Brain microvascular endothelial cell (primary cell): ENCODE measurements around the gene SRBD1.
A peak's percentile ranks its signal among the peaks of the same experiment; 100 is the strongest.

Experiments
- DNase-seq: peaks from one replicate; pipeline ENCODE4 v3.0.0-alpha.2; 2020
- H3K27ac ChIP-seq: fragments of 250-450 bp; sonication (Bioruptor Pico); 2 replicates; pipeline ENCODE4 v1.5.1; 2020; ENCODE audit warnings: mild to moderate bottlenecking, moderate library complexity
- H3K27me3 ChIP-seq: fragments of 250-450 bp; sonication (Bioruptor Pico); replicated peaks from 2 replicates; pipeline ENCODE4 v1.5.1; 2020; ENCODE audit warnings: mild to moderate bottlenecking
- H3K36me3 ChIP-seq: fragments of 250-450 bp; sonication (Bioruptor Pico); replicated peaks from 2 replicates; pipeline ENCODE4 v1.5.1; 2020; ENCODE audit warnings: mild to moderate bottlenecking
- H3K4me3 ChIP-seq: 2 replicates; pipeline ENCODE4 v1.5.1; 2011; ENCODE audit warnings: low read depth, mild to moderate bottlenecking, control low read depth, low read length, moderate library complexity
- in situ Hi-C: cut with HindIII; loops from 2 replicates; pipeline ENCODE4 v1.10.0; 2017; ENCODE audit warnings: low sequenced_read_pairs, low pct_ligation_motif_present
- TF ChIP-seq, protein P1 (sequence below): IDR thresholded peaks from 2 replicates; pipeline ENCODE4 v1.5.1; 2011; ENCODE audit warnings: low read depth, mild to moderate bottlenecking, moderate library complexity, low read length, control low read depth, inconsistent platforms; ENCODE audit errors: missing control alignments

Gene SRBD1

DNA sequence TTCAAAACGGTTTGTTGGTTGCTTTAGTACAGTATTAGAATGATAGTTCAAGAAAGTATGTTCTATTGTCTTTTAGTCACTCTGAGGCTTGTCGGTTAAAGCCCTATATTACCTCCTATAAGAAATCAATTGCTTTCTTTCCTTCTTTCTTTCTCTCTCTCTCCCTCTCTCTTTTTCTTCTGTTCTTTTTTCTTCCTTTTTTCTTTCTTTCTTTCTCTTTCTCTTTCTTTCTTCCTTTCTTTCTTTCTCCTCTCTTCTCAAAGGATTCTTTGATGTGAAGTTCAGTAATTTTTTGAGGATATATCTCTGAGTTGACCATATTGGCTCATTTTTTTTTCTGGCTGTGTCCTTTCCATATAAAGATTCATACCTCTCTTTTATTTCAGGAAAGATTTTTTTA lies 249.4 kb downstream of the SRBD1 start:
- Histone ChIP-seq H3K27ac (no peak overlapping the region), H3K4me3 (no peak overlapping the region), H3K27me3 (no peaks in the 10 kb centered on the region), H3K36me3 (no peaks in the 10 kb centered on the region)
- in situ Hi-C loops: no loop called here
- no peak for DNase-seq
- TF ChIP-seq, protein P1, sequence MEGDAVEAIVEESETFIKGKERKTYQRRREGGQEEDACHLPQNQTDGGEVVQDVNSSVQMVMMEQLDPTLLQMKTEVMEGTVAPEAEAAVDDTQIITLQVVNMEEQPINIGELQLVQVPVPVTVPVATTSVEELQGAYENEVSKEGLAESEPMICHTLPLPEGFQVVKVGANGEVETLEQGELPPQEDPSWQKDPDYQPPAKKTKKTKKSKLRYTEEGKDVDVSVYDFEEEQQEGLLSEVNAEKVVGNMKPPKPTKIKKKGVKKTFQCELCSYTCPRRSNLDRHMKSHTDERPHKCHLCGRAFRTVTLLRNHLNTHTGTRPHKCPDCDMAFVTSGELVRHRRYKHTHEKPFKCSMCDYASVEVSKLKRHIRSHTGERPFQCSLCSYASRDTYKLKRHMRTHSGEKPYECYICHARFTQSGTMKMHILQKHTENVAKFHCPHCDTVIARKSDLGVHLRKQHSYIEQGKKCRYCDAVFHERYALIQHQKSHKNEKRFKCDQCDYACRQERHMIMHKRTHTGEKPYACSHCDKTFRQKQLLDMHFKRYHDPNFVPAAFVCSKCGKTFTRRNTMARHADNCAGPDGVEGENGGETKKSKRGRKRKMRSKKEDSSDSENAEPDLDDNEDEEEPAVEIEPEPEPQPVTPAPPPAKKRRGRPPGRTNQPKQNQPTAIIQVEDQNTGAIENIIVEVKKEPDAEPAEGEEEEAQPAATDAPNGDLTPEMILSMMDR: no peak

DNA sequence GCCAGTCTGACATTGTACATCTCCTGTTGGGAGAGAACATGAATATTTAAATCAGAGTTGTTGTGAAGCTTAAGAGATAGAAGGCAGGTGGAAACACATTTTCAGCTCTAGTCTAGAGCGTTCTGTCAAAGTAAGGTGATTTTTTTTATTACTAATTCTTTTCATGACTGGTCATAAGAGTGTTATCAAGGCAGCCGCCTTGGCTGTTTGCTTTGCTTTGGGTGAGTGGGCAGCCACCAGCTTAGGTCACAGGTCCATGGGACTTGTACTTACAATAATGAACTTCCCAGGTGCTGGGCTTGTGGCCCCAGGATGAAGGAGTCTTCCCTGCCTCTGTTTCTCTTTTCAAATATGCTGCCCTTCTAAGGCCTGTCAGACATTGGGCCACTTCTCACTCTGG lies 256.3 kb downstream of the SRBD1 start:
- Histone ChIP-seq H3K27ac (peak overlapping the region; percentile 86), H3K36me3 (no peaks in the 10 kb centered on the region), H3K4me3 (no peak overlapping the region), H3K27me3 (no peaks in the 10 kb centered on the region)
- TF ChIP-seq, protein P1: no peak
- in situ Hi-C loops: no loop called here
- no peak for DNase-seq

DNA sequence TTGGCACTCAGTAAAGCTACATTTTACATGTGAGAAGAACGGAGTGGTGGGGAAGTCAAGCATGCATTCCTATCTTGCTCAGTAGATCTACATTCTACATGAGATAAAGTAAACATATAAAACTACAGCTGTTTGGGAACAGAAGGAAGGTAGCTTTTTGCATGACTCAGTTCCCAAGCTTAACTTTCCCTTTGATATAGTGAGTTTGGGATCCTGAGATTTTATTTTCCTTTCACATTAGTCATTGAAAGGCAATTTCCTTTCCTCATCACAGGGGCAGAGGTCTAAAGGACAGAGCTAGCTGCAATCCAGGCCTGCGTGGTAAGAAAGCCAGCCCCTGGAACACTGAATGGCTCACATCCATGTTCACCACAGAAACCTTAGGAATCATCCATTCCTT lies 257.2 kb downstream of the SRBD1 start:
- Histone ChIP-seq H3K4me3 (no peak overlapping the region), H3K27ac (peak overlapping the region; percentile 88), H3K36me3 (no peaks in the 10 kb centered on the region), H3K27me3 (no peaks in the 10 kb centered on the region)
- TF ChIP-seq, protein P1: no peak
- in situ Hi-C loops: no loop called here
- DNase-seq: peak; percentile 92

DNA sequence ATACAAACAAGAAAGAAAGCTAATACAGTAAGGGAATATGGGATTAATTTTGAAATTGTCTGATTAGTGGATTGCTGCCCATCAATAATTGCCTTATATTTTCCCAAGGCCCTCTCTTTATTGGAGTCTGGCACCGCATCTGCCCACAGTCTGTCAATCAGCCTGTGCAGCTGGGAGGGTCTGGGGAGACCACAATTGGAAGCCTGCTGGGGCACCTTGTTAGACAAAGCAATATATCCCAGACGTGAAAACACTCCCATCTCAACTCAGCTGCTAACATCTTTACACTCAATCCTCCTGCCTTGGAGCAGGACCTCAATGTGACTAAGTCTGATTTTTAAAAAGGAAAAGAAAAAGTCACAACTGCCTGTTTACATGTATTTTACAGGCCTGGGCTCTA lies 258.6 kb downstream of the SRBD1 start:
- DNase-seq: no peak
- in situ Hi-C loops: no loop called here
- TF ChIP-seq, protein P1: no peak
- no peak overlapping the region for H3K4me3 ChIP-seq
- no peaks in the 10 kb centered on the region for H3K36me3 ChIP-seq
- H3K27me3 ChIP-seq: no peaks in the 10 kb centered on the region
- no peak overlapping the region for H3K27ac ChIP-seq

DNA sequence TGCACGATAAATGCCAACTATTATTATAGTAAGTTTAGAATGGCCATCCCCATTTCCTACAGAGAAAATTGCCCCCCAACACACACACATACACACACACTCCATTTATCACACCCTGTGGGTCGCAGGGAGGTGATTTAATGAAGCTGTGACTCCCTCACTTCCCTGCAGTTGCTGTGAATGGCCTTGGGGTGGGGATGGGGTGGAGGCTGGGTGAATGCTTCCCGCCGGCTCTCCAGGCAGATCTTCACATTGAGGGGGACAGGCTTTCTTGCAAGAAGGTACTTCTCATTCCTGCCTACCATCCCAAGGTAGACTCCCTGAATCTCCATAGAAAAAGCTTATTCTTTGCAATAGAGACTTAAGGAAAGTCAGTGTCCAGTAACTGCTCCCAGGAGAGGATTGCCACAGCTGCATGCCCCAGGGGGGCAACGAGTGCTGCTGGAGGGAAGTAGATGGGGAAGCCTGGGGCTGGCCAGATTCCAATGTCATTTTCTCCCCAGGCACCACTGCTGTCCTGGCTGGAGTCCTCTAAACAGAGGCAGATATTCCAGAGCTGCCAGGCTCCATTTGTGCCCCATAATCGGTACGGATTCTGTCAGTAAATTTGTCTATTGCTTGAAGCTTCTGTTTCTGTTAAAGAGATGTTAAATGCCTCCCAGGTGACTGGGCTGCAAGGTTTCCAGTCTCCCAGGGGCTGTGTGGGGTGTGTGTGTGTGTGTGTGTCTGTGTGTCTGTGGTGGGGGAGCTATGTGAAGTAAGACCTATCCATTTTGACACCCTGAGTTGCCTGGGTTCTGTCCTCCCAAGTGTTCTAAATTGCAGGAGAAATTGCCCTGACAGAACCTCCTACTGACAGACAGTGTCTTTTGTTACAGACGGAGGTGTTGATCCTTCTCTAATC lies 265.5 kb downstream of the SRBD1 start:
- Histone ChIP-seq H3K4me3 (no peak overlapping the region), H3K27me3 (no peaks in the 10 kb centered on the region), H3K27ac (no peak overlapping the region), H3K36me3 (no peaks in the 10 kb centered on the region)
- no peak for DNase-seq
- TF ChIP-seq, protein P1: peak; percentile 27
- in situ Hi-C loops: no loop called here

DNA sequence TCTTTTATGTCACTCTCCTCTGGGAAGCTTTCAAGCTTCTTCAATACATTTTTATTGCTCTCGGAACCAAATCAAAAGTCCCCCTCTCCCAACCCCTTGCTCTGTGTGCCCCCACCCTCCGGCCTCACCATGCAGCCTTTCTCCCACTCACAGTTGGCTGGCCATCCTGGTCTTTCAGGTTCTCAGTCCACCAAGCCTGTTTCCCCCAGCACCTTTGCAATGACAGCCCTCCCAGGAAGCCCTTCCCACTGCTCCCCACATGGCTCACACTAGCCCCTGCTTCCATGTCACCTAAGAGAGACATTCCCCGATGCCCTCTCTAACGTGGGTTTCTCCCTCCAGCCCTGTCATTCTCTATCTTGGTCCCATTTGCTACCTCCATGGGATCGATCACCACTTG lies 266.6 kb downstream of the SRBD1 start:
- TF ChIP-seq, protein P1: no peak
- in situ Hi-C loops: no loop called here
- Histone ChIP-seq H3K27ac (no peak overlapping the region), H3K4me3 (no peak overlapping the region), H3K27me3 (no peaks in the 10 kb centered on the region), H3K36me3 (no peaks in the 10 kb centered on the region)
- DNase-seq: no peak
